IPS-20b (cell line): Measurements from ENCODE around the gene ARL4A.

Experiments used
- H3K27ac ChIP-seq: one replicate; pipeline ENCODE4 v1.5.1; 2013; ENCODE audit warnings: low read length
- H3K27me3 ChIP-seq: 2 replicates; pipeline ENCODE4 v1.6.1; 2013; ENCODE audit warnings: mild to moderate bottlenecking, low read length, inconsistent platforms; ENCODE audit not compliant: insufficient read depth
- H3K36me3 ChIP-seq: 2 replicates; pipeline ENCODE4 v1.6.1; 2013; ENCODE audit warnings: low read depth, mild to moderate bottlenecking, inconsistent platforms, low read length, moderate library complexity; ENCODE audit not compliant: insufficient read depth
- H3K4me1 ChIP-seq: 2 replicates; pipeline ENCODE4 v1.6.1; 2013; ENCODE audit warnings: mild to moderate bottlenecking, control low read depth, inconsistent platforms, low read length, moderate library complexity; ENCODE audit not compliant: insufficient read depth
- H3K4me3 ChIP-seq: 2 replicates; pipeline ENCODE4 v1.5.1; 2013; ENCODE audit warnings: mild to moderate bottlenecking, low read length, inconsistent platforms
- H3K9ac ChIP-seq: 2 replicates; pipeline ENCODE4 v1.6.1; 2013; ENCODE audit warnings: low read depth, mild to moderate bottlenecking, inconsistent platforms, low read length, moderate library complexity
- H3K9me3 ChIP-seq: 2 replicates; pipeline ENCODE4 v1.6.1; 2013; ENCODE audit warnings: mild to moderate bottlenecking, low read depth, low read length, inconsistent platforms; ENCODE audit not compliant: insufficient read depth

The ARL4A gene

DNA sequence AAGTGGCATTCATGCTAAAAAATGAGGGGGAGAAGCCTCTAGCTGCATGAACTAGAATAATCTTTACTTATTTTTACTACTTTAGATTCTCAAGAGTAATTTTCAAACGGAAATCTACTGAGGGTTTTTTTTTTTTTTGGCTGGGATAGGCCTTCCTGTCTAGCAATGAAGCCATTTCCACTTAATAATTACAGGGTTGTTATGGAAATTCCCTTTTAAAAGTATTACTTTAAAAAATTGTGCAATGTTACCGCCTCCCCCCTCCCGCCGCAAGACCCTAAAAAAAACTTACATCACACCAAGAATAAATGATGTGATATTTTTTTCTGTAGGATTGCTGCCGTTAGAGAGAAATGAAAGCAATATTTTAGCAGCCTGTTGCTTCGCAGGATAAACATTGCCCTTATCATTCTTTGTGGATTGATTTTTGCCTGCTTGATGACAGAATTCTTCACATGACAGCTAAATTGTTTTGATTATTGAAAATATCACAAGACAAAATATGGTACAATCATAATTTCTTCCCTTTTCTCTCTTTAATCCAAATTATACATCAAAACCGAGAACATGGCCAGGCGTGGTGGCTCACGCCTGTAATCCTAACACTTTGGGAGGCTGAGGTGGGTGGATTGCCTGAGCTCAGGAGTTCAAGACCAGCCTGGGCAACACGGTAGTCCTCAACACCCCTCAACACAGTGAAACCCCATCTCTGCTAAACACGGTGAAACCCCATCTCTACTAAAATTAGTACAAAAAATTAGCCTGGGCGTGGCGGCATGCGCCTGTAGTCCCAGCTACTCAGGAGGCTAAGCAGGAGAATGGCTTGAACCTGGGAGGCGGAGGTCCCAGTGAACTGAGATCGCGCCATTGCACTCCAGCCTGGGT, 32.8 kb downstream of the ARL4A start:
- Histone ChIP-seq H3K27ac (no peak overlapping the region), H3K27me3 (no peaks in the 10 kb centered on the region; the same call in 1 of the 2 replicates), H3K36me3 (no peaks in the 10 kb centered on the region), H3K4me3 (no peak overlapping the region), H3K9ac (no peak overlapping the region), H3K9me3 (no peaks in the 10 kb centered on the region), H3K4me1 (peaks cover 36% of the 10 kb centered on the region)

DNA sequence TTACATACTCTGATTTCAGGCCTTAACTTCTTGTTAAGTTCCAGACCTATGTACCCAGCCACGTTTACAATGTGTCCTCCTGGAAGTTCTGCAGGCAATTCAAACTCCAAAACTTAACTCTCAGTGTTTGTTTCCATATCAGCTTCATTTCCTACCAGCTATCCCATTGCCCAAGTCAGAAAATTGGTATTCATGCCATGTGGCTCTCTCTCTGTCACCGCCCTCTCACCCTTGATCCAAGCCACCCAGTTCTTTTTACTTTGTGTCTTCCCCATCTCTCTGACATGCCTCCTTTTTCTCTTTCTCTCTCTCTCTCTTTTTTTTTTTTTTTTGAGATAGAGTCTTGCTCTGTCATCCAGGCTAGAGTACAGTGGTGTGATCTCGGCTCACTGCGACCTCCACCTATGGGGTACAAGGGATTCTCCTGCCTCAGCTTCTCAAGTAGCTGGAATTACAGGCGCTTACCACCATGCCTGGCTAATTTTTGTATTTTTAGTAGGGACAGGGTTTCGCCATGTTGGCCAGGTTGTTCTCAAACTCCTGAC, 33.9 kb downstream of the ARL4A start:
- Histone ChIP-seq H3K9ac (no peak overlapping the region), H3K4me1 (peaks cover 30% of the 10 kb centered on the region), H3K36me3 (no peaks in the 10 kb centered on the region), H3K4me3 (no peak overlapping the region), H3K9me3 (no peaks in the 10 kb centered on the region), H3K27me3 (no peaks in the 10 kb centered on the region; the same call in 1 of the 2 replicates), H3K27ac (no peak overlapping the region)

- Histone ChIP-seq H3K36me3 (no peaks in the 10 kb centered on the region), H3K4me3 (no peak overlapping the region), H3K9ac (no peak overlapping the region)
Measured at GRCh38 chr7:12722136-12722535, 34.7 kb downstream of the ARL4A start.

GRCh38 chr7:12722636-12723605, 35.5 kb downstream of the ARL4A start:
- Histone ChIP-seq H3K36me3 (no peaks in the 10 kb centered on the region), H3K4me3 (no peak overlapping the region), H3K9ac (peak overlapping the region; percentile 5; the same call in 1 of the 2 replicates), H3K4me1 (peaks cover 29% of the 10 kb centered on the region), H3K9me3 (no peaks in the 10 kb centered on the region), H3K27me3 (no peaks in the 10 kb centered on the region), H3K27ac (no peak overlapping the region)

More at GRCh38 chr7:12722136-12722535, 34.7 kb downstream of the ARL4A start:
- Histone ChIP-seq H3K27me3 (no peaks in the 10 kb centered on the region; the same call in 1 of the 2 replicates), H3K4me1 (peaks cover 25% of the 10 kb centered on the region), H3K9me3 (no peaks in the 10 kb centered on the region), H3K27ac (no peak overlapping the region)

DNA sequence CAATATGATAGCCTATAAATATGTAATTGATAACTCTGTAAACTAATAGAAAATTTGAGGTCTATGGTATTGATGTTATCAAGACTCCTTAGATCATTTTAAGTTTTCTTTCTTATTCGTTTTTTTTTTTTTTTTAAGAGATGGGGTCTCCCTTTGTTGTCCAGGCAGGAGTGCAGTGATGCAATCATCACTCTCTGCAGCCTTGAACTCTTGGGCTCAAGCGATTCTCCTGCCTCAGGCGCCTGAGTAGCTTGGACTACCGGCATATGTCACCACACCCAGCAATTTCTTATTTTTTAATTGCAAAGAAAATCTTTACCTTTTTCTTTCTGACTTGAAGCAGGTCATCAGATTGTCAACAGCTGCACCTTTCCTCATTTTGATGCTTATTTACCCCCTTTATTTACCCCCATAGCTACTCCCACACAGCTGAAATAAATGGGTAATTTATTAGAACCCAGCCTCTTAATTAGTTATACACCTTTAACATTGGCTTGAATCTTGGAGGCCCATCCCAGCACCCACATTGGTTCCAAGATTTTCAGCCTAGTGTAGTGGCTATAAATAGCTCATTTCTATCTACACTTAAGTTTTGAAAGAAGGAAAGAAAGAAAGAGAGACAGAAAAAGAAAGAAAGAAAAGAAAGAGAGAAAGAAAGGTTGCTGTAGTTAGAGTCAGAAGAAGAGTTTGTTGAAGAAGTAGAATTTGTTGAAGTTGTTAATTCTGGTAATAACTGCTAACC, 38.3 kb downstream of the ARL4A start:
- no peaks in the 10 kb centered on the region for H3K27me3 ChIP-seq
- H3K4me1 ChIP-seq: peaks cover 39% of the 10 kb centered on the region
- no peaks in the 10 kb centered on the region for H3K9me3 ChIP-seq
- no peaks in the 10 kb centered on the region for H3K36me3 ChIP-seq
- H3K9ac ChIP-seq: no peak overlapping the region
- H3K27ac ChIP-seq: no peak overlapping the region
- H3K4me3 ChIP-seq: no peak overlapping the region

DNA sequence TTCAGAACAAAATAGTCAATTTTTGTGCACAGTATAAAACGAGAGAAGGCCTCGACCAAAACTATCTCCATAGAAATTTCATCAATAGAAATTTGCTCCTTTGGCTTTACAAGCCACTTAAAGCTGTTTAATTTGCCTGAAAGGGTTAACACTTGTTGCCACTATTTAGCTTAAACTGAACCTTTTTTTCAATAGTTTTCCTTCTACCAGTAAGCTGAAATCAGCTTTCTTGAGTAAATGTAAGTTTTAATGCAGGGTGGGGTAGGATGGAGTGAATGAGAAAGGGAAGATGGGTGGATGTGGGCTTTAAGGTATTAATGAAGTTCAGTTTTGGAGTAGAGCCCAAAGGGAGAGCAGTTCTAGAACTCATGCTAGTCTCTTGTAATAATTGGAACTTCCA, 39.5 kb downstream of the ARL4A start:
- no peaks in the 10 kb centered on the region for H3K36me3 ChIP-seq
- peaks cover 45% of the 10 kb centered on the region for H3K4me1 ChIP-seq
- no peaks in the 10 kb centered on the region for H3K9me3 ChIP-seq
- no peaks in the 10 kb centered on the region for H3K27me3 ChIP-seq
- no peak overlapping the region for H3K9ac ChIP-seq
- no peak overlapping the region for H3K27ac ChIP-seq
- no peak overlapping the region for H3K4me3 ChIP-seq

GRCh38 chr7:12727455-12728191, 40.2 kb downstream of the ARL4A start:
- H3K27ac ChIP-seq: no peak overlapping the region
- H3K27me3 ChIP-seq: no peaks in the 10 kb centered on the region
- H3K9me3 ChIP-seq: no peaks in the 10 kb centered on the region
- peaks cover 40% of the 10 kb centered on the region for H3K4me1 ChIP-seq
- H3K4me3 ChIP-seq: no peak overlapping the region
- no peaks in the 10 kb centered on the region for H3K36me3 ChIP-seq
- peak overlapping the region; percentile 10; the same call in 1 of the 2 replicates for H3K9ac ChIP-seq

GRCh38 chr7:12728192-12728538, 40.7 kb downstream of the ARL4A start:
- H3K27ac ChIP-seq: no peak overlapping the region
- no peaks in the 10 kb centered on the region for H3K9me3 ChIP-seq
- H3K9ac ChIP-seq: no peak overlapping the region; the same call in 1 of the 2 replicates
- peaks cover 34% of the 10 kb centered on the region for H3K4me1 ChIP-seq
- H3K27me3 ChIP-seq: no peaks in the 10 kb centered on the region
- H3K36me3 ChIP-seq: no peaks in the 10 kb centered on the region
- H3K4me3 ChIP-seq: no peak overlapping the region

DNA sequence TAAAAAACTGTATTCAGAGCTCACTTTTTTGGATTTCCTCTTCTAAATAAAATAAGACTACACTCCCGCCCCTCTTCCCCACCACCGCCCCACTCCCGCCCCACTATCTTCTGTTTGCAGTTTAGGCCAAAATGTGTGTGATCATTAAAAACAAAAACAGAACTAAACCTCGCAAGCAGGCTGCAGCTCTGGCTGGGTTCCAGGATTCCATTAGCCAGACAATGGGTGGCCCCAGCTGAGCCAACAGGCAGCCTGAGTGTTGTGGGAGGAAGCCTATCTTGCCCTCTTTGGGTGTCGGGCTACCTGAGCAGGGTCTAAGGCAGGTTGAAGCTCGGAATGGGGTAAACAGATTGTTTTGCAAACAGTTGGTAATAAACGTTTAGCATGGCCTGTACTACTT, 41.7 kb downstream of the ARL4A start:
- Histone ChIP-seq H3K36me3 (no peaks in the 10 kb centered on the region), H3K27ac (no peak overlapping the region), H3K9me3 (no peaks in the 10 kb centered on the region), H3K4me3 (no peak overlapping the region), H3K27me3 (no peaks in the 10 kb centered on the region), H3K9ac (peak overlapping the region; percentile 45; the same call in 1 of the 2 replicates), H3K4me1 (peaks cover 30% of the 10 kb centered on the region)

- no peaks in the 10 kb centered on the region for H3K9me3 ChIP-seq
- no peak overlapping the region for H3K27ac ChIP-seq
- H3K9ac ChIP-seq: peak overlapping the region; percentile 57; the same call in 1 of the 2 replicates
- no peak overlapping the region for H3K4me3 ChIP-seq
- H3K36me3 ChIP-seq: no peaks in the 10 kb centered on the region
- H3K4me1 ChIP-seq: peaks cover 30% of the 10 kb centered on the region
- H3K27me3 ChIP-seq: no peaks in the 10 kb centered on the region
Measured at GRCh38 chr7:12730523-12730922, 43.1 kb downstream of the ARL4A start.
